DOHH2 (cell line): ENCODE data around the gene ACAN.

ENCODE experiments used
- CTCF ChIP-seq: fragments of 200-600 bp; sonication (generic); IDR thresholded peaks from one replicate; pipeline ENCODE4 v1.5.1; 2014; ENCODE audit warnings: antibody characterized with exemption, mild to moderate bottlenecking, low read depth, low read length; ENCODE audit not compliant: poor library complexity, severe bottlenecking
- EZH2phosphoT487 ChIP-seq: fragments of 200-600 bp; sonication (generic); IDR thresholded peaks from 2 replicates; pipeline ENCODE4 v1.6.1; 2017; ENCODE audit warnings: borderline replicate concordance, mild to moderate bottlenecking, antibody characterized with exemption, low read length, moderate library complexity, mixed read lengths

- TF ChIP-seq CTCF (peak; percentile 70), EZH2phosphoT487 (no peak)
These were observed 91.1 kb downstream of the ACAN start for GRCh38 chr15:88894348-88894818.
